Endothelial cell of umbilical vein (primary cell): ENCODE measurements around the gene HTR2B. TPM values are rescaled to one million over a fixed set of nuclear protein-coding genes. Genes with fewer than 3 reads are reported as not detected.

Experiments
- BruUV-seq: library from RNA; stranded (reverse); fragments of 400-500 nt; replicated peaks from 2 replicates; lab custom pipeline; 2021; lab: Mats Ljungman, UMichigan
- CTCF ChIA-PET: fragments of 300-600, 350-600 bp; sonication (Branson Sonifier 250); formaldehyde crosslinking; loops from one replicate; lab custom pipeline; 2021; ENCODE audit warnings: antibody characterized with exemption, inconsistent platforms; lab: Charles Lee
- POLR2A ChIA-PET: fragments of 300-600, 350-600 bp; sonication (Branson Sonifier 250); formaldehyde crosslinking; loops from one replicate; lab custom pipeline; 2021; ENCODE audit warnings: antibody characterized with exemption, inconsistent platforms; lab: Charles Lee
- DNase-seq: peaks from one replicate; pipeline ENCODE4 v3.0.0-alpha.2; 2011; ENCODE audit warnings: low read depth, low spot score
- FAIRE-seq: peaks from 2 replicates; lab custom pipeline; 2011; peaks lifted over from hg19 to GRCh38; lab: Jason Lieb, UNC
- H2AFZ ChIP-seq: 2 replicates; pipeline ENCODE4 v1.6.0; 2012; ENCODE audit warnings: low read depth, low read length, control low read depth, inconsistent platforms
- H3K27ac ChIP-seq: 2 replicates; pipeline ENCODE4 v1.5.1; 2011; ENCODE audit warnings: low read depth, mild to moderate bottlenecking, control low read depth, low read length, moderate library complexity; ENCODE audit not compliant: insufficient read depth
- H3K27me3 ChIP-seq, 2 experiments: 2 replicates each; pipeline versions ENCODE4 v1.6.0 to v1.6.1; 2011; ENCODE audit warnings: low read length in 2 of 2, mixed read lengths in 1 of 2; ENCODE audit not compliant: control insufficient read depth in 2 of 2, insufficient read depth in 2 of 2
- H3K36me3 ChIP-seq, 2 experiments: 2 replicates in 1 of 2; 3 replicates in 1 of 2; pipeline ENCODE4 v1.5.1; 2011; ENCODE audit warnings: low read length in 2 of 2, mild to moderate bottlenecking in 1 of 2, moderate library complexity in 1 of 2; ENCODE audit not compliant: control insufficient read depth in 2 of 2, insufficient read depth in 2 of 2; ENCODE audit errors: extremely low read depth in 1 of 2
- H3K4me1 ChIP-seq: 3 replicates; pipeline ENCODE4 v1.5.1; 2011; ENCODE audit warnings: mild to moderate bottlenecking, low read length; ENCODE audit not compliant: control insufficient read depth, insufficient read depth; ENCODE audit errors: extremely low read depth
- H3K4me2 ChIP-seq: 2 replicates; pipeline ENCODE4 v1.6.1; 2011; ENCODE audit warnings: low read length, control low read depth, mixed read lengths; ENCODE audit not compliant: insufficient read depth
- H3K4me3 ChIP-seq, 3 experiments: fragments of 200-600 bp in 1 of 3; sonication (generic), shearing (Covaris generic) in 1 of 3; replicated peaks in 1 of 3; 2 replicates each; pipeline ENCODE4 v1.5.1; 2011 to 2016; ENCODE audit warnings: control low read depth in 3 of 3, low read length in 3 of 3, mild to moderate bottlenecking in 2 of 3, inconsistent platforms in 1 of 3, low read depth in 1 of 3, moderate library complexity in 1 of 3; ENCODE audit not compliant: insufficient read depth in 1 of 3
- H3K79me2 ChIP-seq: 2 replicates; pipeline ENCODE4 v1.6.0; 2012; ENCODE audit warnings: low read length, inconsistent platforms; ENCODE audit not compliant: control insufficient read depth, insufficient read depth
- H3K9ac ChIP-seq: replicated peaks from 2 replicates; pipeline ENCODE3; 2011; ENCODE audit warnings: low read length, control low read depth; ENCODE audit not compliant: insufficient read depth; ENCODE audit errors: extremely low read depth
- H3K9me1 ChIP-seq: replicated peaks from 3 replicates; pipeline ENCODE4 v1.6.0; 2011; ENCODE audit warnings: mild to moderate bottlenecking, low read length; ENCODE audit not compliant: control insufficient read depth, insufficient read depth; ENCODE audit errors: extremely low read depth
- H3K9me3 ChIP-seq: replicated peaks from 2 replicates; pipeline ENCODE4 v1.5.1; 2012; ENCODE audit warnings: low read length, inconsistent platforms; ENCODE audit not compliant: control insufficient read depth, insufficient read depth
- H4K20me1 ChIP-seq: replicated peaks from 2 replicates; pipeline ENCODE3; 2011; ENCODE audit warnings: mild to moderate bottlenecking, low read length; ENCODE audit not compliant: control insufficient read depth, insufficient read depth; ENCODE audit errors: extremely low read depth
- EZH2 ChIP-seq: IDR thresholded peaks from 2 replicates; pipeline ENCODE4 v1.6.1; 2012; ENCODE audit warnings: borderline replicate concordance, low read depth, mild to moderate bottlenecking, moderate library complexity, low read length, inconsistent platforms; ENCODE audit not compliant: severe bottlenecking
- FOS ChIP-seq: IDR thresholded peaks from 2 replicates; pipeline ENCODE4 v1.6.1; 2011; ENCODE audit warnings: mild to moderate bottlenecking, low read length, moderate library complexity, borderline replicate concordance; ENCODE audit not compliant: insufficient read depth
- GATA2 ChIP-seq: IDR thresholded peaks from 2 replicates; pipeline ENCODE4 v1.7.0; 2011; ENCODE audit warnings: low read depth, mild to moderate bottlenecking, moderate library complexity, mixed read lengths, low read length; ENCODE audit not compliant: insufficient read length, insufficient read depth
- JUN ChIP-seq: IDR thresholded peaks from 2 replicates; pipeline ENCODE4 v1.6.1; 2011; ENCODE audit warnings: borderline replicate concordance, low read depth; ENCODE audit not compliant: insufficient read length, insufficient read depth
- MYC ChIP-seq: IDR thresholded peaks from one replicate; pipeline ENCODE4 v1.6.1; 2011; ENCODE audit warnings: mild to moderate bottlenecking, low read depth, low read length
- POLR2A ChIP-seq: IDR thresholded peaks from 2 replicates; pipeline ENCODE4 v1.6.1; 2012; ENCODE audit warnings: low read depth, mild to moderate bottlenecking, control low read depth, low read length
- POLR2AphosphoS5 ChIP-seq: IDR thresholded peaks from 2 replicates; pipeline ENCODE4 v1.6.1; 2012; ENCODE audit warnings: low read depth, mild to moderate bottlenecking, control low read depth, low read length, moderate library complexity; ENCODE audit not compliant: insufficient read depth
- dilution Hi-C: fragments of 300-500 bp; cut with MboI; formaldehyde crosslinking; loops from one replicate; pipeline ENCODE4 v1.15.0; 2019; ENCODE audit warnings: low sequenced_read_pairs; ENCODE audit not compliant: extremely low pct_ligation_motif_present
- intact Hi-C: fragments of 100-400 bp; cut with micrococcal nuclease; formaldehyde crosslinking; loops from one replicate; pipeline ENCODE4 v1.10.0; 2022
- polyA plus RNA-seq, 4 experiments: library from polyadenylated mRNA; depleted of rRNA in 3 of 4; stranded (reverse) in 3 of 4; unstranded in 1 of 4; fragments of >200 nt; gene quantifications; 2 replicates each; pipeline versions ENCODE4 v1.2.1 to v1.2.3, GENCODE V29; 2011 to 2012; ENCODE audit warnings: missing spikeins in 1 of 4
- total RNA-seq: library from RNA; stranded (reverse); gene quantifications from 2 replicates; pipeline ENCODE4 v1.2.3, GENCODE V29; 2021
- TF ChIP-seq, protein P1 (sequence below): IDR thresholded peaks from 2 replicates; pipeline ENCODE4 v1.6.1; 2011; ENCODE audit not compliant: insufficient read depth, insufficient read length
- TF ChIP-seq, protein P2 (sequence below), 2 donors: IDR thresholded peaks; 1 replicate in 1 of 2; 2 replicates in 1 of 2; pipeline ENCODE4 v1.5.1; 2011; ENCODE audit warnings: low read length in 2 of 2, mild to moderate bottlenecking in 2 of 2, moderate library complexity in 2 of 2, control low read depth in 1 of 2, inconsistent platforms in 1 of 2, low read depth in 1 of 2; ENCODE audit not compliant: insufficient read depth in 1 of 2; ENCODE audit errors: extremely low read depth in 1 of 2

The HTR2B gene
- total and polyA plus RNA-seq, 2 donors (not counting 3 experiments of a cell fraction or from before 2014, with no cell fraction given), result 0.88 to 0.93 TPM

DNA sequence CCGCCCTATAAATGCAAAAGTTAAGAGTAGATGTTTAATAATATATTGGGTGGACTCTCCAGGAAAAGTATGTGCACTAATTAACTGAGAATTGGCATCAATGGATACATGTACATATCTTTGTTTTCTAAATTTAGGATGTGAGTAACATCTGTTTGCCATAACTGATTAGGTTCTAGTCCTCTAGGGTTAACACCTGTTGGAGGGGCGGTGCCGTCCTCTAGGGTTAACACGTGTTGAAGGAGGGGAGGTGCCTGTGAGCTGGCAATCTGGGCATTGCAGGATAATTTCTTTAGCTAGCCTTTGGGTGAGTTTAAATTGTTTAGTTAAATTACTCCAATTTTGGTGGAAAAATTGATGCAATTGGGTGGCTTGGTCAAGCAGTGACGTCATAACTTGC, 30.9 kb downstream of the HTR2B start:
- TF ChIP-seq MYC (no peak), JUN (no peak), FOS (no peak), GATA2 (no peak), POLR2AphosphoS5 (no peak), EZH2 (no peak), POLR2A (no peak)
- TF ChIP-seq, protein P1, sequence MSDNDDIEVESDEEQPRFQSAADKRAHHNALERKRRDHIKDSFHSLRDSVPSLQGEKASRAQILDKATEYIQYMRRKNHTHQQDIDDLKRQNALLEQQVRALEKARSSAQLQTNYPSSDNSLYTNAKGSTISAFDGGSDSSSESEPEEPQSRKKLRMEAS, result no peak
- TF ChIP-seq, protein P2, sequence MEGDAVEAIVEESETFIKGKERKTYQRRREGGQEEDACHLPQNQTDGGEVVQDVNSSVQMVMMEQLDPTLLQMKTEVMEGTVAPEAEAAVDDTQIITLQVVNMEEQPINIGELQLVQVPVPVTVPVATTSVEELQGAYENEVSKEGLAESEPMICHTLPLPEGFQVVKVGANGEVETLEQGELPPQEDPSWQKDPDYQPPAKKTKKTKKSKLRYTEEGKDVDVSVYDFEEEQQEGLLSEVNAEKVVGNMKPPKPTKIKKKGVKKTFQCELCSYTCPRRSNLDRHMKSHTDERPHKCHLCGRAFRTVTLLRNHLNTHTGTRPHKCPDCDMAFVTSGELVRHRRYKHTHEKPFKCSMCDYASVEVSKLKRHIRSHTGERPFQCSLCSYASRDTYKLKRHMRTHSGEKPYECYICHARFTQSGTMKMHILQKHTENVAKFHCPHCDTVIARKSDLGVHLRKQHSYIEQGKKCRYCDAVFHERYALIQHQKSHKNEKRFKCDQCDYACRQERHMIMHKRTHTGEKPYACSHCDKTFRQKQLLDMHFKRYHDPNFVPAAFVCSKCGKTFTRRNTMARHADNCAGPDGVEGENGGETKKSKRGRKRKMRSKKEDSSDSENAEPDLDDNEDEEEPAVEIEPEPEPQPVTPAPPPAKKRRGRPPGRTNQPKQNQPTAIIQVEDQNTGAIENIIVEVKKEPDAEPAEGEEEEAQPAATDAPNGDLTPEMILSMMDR (IDR thresholded peaks at IDR 0.05; ENCODE audit: extremely low read depth in 1 of 2, insufficient read depth in 1 of 2, low read depth in 1 of 2, low read length in 2 of 2), result no peak
- no peak for DNase-seq
- no peak for FAIRE-seq
- POLR2A ChIA-PET, result no interaction called here
- Histone ChIP-seq H3K27ac (no peak overlapping the region), H4K20me1 (no peaks in the 10 kb centered on the region), H3K9ac (no peak overlapping the region), H3K9me1 (no peaks in the 10 kb centered on the region), H3K4me1 (no peaks in the 10 kb centered on the region), H3K36me3 (peaks cover 7 to 11% of the 10 kb centered on the region in 2 experiments), H3K9me3 (no peaks in the 10 kb centered on the region), H3K4me3 (no peak overlapping the region), H3K4me2 (no peak overlapping the region), H2AFZ (no peak overlapping the region), H3K79me2 (peaks cover 4% of the 10 kb centered on the region), H3K27me3 (no peaks in the 10 kb centered on the region)
- intact Hi-C loops, result no loop called here
- dilution Hi-C loops, result loop anchor here (25.0 kb wide), 1 partner anchor 368 kb away; the partner anchor contains the start of gene NCL
- CTCF ChIA-PET, result no interaction called here
- no TSS peak for BruUV-seq
